A673 (cell line): ENCODE measurements around the gene TET3.

Source experiments
- EZH2 ChIP-seq: fragments of 200-600 bp; sonication (generic); IDR thresholded peaks from 2 replicates; pipeline ENCODE4 v1.6.1; 2017; ENCODE audit warnings: borderline replicate concordance, low read depth, mild to moderate bottlenecking, mixed read lengths, antibody characterized with exemption, low read length; ENCODE audit not compliant: poor library complexity, severe bottlenecking
- TF ChIP-seq, protein P1 (sequence below): fragments of 300-800, 200-600 bp; sonication (generic); conservative IDR thresholded peaks from 2 replicates; pipeline ENCODE4 v1.5.1; 2017; ENCODE audit warnings: low read depth, mild to moderate bottlenecking, antibody characterized with exemption, low read length, moderate library complexity, mixed read lengths

DNA sequence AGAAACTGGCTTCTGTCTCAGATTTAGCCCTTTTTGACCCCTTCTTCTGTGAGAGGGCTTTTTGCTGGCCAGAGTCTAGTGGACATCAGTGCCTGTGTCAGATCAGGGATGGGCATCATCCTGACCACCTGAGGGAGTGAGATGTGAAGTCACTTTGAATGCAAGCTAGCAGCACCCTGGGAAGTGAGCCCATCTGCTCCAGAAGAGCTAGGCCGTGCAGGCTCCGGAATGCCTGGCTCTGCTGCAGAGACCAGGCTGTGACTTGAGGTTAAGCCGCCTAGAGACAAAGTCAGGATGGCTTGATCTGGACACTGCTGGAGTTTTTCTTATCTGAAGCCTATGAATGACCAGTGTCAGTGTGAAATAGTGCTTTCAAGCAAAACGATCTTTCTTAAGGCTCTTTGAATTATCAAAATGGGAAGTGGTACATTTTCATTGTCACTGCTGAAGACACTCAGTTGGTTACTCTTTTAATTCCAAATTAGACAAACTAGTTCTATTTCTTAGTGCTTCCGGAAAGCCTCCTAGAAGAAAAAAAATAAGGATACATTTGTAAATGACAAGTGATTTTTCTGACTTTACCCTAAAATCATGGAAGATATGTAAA lies 37.2 kb upstream of the TET3 start:
- TF ChIP-seq EZH2: no peak
- TF ChIP-seq, protein P1, sequence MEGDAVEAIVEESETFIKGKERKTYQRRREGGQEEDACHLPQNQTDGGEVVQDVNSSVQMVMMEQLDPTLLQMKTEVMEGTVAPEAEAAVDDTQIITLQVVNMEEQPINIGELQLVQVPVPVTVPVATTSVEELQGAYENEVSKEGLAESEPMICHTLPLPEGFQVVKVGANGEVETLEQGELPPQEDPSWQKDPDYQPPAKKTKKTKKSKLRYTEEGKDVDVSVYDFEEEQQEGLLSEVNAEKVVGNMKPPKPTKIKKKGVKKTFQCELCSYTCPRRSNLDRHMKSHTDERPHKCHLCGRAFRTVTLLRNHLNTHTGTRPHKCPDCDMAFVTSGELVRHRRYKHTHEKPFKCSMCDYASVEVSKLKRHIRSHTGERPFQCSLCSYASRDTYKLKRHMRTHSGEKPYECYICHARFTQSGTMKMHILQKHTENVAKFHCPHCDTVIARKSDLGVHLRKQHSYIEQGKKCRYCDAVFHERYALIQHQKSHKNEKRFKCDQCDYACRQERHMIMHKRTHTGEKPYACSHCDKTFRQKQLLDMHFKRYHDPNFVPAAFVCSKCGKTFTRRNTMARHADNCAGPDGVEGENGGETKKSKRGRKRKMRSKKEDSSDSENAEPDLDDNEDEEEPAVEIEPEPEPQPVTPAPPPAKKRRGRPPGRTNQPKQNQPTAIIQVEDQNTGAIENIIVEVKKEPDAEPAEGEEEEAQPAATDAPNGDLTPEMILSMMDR: no peak
